GM19193 (cell line): ENCODE measurements around the gene HMX1.

Source experiments
- POLR2A ChIP-seq: IDR thresholded peaks from 4 replicates; pipeline ENCODE4 v1.6.1; 2011; ENCODE audit not compliant: insufficient read depth, insufficient read length; ENCODE audit errors: extremely low read depth

Gene HMX1

DNA sequence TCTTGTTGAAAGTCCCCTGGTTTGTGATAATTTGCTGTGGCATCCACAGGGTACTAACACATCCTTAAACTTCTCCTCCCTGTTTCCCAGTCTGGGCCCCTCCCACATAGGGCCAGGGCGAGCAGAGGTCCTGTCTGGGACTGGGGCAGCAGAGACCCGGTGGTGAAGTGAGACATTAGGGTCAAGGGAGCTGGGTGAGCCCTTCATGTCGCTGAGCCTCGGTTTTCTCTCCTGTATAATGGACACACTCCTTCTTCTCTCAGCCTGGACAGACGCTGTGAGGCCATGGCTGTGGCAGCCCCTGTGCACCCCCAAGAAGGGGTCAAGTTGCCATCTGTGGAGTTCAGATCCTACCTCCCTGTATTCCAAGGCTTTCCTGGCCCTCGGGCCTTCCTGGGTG, 33.0 kb upstream of the HMX1 start:
- TF ChIP-seq POLR2A: no peak

DNA sequence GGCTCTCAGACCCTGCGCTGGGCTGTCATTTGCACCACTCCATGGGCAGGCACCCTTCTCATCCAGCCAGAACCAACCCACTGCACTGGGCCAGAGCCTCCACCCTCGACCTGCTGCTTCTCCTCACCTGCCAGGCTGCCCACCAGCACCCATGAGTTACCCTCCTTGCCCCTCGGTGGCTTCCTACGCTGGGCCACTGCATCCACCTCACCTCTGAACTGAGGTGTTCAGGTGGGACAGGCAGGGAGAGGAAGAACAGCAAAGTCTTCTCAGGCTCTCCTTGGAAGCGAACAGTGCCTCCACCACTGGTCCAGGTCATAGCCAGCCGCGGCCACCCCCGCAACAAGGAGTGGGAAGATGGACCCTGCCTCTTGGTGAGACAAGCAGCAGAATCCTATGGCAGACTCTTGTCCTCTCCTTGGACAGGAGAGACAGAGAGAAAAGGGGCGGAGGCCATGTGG, 32.4 kb upstream of the HMX1 start:
- TF ChIP-seq POLR2A: no peak

DNA sequence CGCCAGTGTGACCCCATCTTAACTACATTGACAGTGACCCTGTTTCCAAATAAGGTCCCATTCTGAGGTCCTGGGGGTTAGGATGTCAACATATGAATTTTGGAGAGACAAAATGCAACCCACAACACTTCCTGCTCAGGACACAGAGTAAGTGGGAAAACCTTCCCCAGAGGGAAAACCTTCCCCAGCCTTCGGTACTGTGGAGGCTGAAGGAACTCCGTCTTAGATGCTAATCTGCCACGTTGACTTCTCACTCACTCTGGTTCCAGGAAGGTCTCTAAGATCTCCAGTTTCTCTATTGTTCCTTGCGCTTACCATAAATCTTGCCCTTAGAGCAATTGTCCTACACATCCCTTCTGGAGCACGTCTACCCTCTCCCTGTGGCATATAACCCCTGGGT, 29.7 kb upstream of the HMX1 start:
- no peak for TF ChIP-seq POLR2A

DNA sequence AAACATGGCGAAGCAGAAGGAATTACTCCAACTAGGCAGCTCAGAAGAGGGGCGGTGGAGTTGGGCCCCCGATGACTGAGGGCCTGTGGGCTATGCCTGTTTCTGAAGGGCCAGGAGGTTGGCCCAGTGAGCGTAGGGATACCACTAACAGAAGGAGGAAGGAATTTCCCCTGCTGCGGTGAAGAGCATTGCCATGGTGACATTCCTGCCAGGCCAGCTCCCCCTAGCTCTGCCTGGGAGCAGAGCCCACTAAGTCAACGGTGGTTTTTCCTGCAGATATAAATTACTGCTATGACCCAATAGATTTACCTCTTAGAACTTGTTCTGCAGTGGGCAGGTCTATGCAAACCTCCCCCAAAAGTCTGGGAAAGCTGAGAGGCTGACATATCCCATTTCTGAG, 28.9 kb upstream of the HMX1 start:
- TF ChIP-seq POLR2A: no peak

DNA sequence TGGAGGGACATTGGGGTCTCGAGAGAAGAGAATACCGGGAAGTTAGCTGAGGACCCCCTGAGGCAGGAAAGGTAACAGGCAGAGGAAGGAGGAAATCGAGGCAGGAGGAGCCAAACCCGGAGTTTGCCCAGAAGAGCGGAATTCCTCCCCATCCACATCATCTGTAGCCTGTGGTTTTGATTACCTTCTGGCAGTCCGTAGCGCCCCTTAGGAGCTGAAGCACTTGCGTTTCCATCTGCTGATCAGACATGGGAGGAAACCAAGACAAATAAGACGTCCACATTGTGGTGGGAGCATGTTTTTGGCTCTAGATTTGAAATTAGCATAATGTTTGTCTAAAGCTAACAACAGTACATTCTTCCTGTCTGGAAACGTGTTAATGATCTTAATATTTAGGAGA, 26.8 kb upstream of the HMX1 start:
- no peak for TF ChIP-seq POLR2A

DNA sequence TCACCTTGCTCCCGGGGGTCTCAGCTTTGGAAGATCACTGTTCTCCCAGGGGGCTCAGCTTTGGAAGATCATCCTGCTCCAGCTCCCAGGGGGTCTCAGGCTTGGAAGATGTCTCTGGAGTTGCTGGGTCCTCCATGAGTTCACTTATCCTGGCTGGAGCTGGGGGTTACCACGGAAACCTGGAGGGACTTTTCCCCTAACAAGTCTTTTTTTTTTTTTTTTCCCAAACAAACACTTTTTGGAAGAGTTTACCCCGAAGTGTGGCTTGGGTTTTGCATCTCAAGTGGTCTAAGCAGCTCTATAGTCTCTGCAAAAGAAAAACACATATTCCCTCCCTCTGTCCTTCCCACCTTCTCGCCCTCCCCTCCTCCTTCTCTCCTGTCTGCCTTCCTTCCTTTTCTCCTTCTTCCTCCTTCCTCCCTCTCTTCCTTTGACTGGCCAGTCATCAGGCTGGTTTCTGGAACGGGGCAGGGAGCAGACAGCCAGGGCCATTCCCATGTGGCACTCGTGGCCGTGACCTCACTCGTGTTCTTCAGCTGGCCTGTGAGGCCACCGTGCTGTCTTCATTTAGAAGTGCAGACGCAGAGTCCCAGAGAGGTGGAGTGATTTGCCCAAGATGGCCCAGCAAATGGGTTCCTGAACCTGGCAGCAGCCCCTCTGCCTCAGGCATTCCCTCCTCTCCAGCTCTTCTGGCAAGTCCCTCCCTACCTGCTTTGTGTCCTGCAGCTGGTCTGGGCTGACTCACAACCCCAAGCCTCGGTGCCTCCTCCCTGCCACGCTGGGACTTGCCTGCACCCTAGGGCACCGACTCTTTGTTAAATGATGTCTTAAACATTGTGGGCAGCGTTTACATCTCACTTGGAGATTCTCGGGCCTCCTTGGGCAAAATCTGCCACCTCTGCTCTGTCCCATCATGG, 25.9 kb upstream of the HMX1 start:
- TF ChIP-seq POLR2A: no peak

DNA sequence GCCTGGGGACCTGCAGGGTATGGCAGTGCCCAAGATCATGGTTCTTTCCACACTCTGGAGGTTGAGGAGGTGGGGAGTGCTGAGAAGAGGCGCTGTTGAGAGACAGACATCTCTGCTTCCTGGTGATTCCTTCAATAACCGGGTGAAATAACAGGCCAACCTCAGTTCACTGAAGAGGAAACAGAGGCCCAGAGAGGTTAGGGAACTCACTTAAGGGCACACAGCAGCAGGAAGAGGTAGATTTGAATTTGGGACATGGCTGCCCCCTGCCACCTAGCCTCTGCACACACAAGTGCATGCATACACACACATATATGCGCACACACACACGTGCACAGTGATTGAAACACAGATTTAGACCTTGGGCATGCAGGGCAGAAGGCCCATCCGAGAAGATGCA, 24.9 kb upstream of the HMX1 start:
- TF ChIP-seq POLR2A: no peak

DNA sequence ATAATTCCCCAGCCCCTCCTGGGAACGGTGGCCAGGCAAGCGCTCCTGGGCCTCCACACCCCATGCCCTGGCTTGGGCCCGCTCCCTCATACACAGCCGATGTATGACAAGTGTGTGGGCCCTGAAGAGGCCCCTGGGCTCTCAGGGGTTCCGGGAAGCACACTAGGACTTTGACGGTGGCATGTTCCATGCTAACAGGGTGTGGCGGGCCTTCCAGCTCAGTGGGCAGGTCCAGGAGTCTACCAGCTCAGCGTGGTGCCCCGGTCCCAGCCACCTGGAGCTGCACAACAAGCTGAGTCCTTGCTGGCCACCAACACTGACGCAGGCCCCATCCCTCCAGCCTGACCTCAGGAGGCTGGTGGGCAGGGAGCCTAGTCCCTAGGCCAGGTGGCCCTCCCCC, 24.4 kb upstream of the HMX1 start:
- TF ChIP-seq POLR2A: no peak

DNA sequence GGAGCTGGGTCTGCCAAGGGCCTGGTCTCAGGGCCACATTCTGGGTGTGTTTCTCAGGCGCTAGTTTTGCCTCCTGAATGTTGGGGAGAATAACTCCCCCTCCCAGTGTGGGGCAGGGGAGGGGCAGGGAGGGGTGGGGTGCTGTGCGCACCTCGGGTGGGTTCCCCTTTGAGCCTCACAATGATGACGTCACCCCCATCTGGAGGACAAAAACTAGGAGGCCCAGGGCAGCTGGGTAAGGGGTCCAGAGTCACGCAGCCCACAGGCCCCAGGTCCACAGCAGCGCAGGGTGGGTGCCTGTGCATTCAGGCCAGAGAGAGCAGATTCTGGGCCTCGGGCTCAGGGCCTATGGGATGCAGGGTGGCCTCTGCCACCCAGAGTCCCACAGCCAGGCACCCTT, 23.7 kb upstream of the HMX1 start:
- no peak for TF ChIP-seq POLR2A

DNA sequence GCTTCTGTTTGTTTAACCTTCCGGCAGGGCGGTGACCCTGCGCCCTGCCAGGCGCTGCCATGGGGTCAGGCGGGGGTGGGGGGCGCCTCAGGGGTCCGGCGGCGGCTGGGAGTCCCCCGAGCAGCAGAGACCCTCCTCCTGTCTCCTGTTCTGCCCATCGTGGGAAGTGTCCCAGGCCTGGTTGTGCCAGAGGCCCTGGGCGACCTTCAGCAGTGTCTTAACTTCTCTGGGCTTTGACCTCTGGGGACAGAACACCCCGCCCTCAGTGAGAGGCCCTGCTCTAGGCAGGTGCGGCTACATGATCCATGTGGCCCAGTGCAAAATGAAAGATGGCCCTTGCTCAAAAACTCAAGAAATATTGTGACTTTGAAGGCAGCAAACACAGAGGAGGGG, 22.8 kb upstream of the HMX1 start:
- TF ChIP-seq POLR2A: no peak

DNA sequence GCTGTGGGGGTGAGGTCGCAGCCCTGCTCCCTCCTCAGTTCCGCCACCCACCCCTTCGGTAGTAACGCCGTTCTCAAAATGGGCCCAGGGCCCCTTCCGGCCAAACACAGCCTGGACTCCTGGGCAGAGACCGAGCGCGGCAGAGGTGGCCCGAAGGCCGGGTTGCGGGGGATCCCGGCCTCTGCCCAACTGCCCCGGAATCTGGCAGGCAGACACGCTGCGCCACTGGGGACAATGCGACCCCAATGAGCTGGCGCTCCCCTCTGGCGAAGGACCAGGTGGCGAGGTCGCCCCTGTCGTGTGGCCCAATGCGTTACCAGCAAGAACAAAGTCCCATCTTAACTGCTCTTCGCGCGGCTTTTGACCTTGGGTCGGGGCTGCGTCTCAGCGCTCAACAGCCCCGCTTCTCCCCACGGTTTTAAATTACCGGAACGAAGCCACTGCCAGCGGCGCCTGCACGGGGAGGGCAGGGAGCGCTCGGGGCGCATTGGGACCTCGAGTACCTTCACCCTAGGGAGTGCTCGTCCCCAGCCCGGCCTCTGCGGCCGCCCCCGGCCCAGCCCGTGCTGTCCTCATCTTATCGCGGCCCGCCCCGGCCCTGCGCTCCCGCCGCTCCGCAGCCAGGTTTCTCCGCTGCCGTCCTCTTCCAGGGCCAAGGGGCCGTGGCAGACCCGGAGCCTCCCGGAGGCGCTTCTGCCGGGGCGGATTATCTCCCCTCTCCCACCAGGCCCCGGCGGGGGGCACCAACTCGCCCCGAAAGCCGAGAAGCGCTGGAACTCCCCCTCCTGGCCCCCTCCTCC, 22.2 kb upstream of the HMX1 start:
- no peak for TF ChIP-seq POLR2A

DNA sequence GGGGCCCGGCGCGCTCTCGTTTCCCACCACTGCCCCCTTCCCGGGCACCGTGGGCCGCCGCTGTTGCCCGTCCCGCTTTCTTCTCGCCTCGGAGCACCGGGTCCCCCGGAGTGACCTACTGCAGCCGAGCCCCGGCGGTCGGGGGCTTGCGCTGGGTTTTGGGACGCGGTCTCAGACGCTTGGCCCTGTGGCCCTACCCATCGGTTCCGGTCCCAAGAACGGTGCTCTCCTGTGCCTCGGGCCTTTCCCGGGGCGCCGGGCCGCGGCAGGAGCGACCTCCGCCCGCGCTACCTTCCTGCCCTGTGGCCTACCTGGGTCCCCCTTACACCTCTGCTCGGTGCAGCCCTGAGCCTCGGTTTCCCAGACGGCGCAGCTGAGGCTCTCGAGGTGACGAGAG, 21.6 kb upstream of the HMX1 start:
- TF ChIP-seq POLR2A: no peak

DNA sequence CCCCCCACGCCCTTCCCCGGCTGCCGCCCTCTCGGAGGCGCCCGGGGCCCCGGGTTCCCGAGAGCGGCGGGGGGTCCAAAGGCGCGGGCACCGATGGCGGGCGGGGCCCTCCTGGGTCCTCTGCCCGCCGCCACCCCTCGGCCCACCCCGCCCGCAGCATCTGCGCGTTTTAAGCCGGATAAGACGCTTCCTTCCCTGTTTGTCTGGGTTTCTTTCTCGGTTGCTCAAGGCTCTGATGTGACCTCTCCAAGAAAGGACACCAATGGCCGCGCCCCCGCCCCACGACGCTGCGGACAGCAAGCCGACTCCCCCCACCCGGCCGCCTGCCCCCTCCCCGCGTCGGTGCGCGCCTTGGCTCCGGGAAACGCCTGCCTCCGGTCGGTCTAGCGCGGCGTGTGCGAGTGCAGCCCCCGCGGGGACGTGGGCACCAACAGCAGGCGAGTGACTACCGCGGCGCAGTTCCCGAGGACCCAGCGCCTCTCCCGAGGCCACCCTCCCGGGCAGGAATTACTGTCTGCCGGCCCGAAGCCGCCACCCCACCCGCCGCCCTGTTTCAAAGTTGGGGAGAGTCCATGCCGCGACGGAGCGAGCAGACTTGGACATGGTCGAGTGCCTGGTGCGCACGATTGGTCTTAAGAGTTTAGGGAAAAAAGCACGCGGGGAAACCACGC, 21.1 kb upstream of the HMX1 start:
- no peak for TF ChIP-seq POLR2A

DNA sequence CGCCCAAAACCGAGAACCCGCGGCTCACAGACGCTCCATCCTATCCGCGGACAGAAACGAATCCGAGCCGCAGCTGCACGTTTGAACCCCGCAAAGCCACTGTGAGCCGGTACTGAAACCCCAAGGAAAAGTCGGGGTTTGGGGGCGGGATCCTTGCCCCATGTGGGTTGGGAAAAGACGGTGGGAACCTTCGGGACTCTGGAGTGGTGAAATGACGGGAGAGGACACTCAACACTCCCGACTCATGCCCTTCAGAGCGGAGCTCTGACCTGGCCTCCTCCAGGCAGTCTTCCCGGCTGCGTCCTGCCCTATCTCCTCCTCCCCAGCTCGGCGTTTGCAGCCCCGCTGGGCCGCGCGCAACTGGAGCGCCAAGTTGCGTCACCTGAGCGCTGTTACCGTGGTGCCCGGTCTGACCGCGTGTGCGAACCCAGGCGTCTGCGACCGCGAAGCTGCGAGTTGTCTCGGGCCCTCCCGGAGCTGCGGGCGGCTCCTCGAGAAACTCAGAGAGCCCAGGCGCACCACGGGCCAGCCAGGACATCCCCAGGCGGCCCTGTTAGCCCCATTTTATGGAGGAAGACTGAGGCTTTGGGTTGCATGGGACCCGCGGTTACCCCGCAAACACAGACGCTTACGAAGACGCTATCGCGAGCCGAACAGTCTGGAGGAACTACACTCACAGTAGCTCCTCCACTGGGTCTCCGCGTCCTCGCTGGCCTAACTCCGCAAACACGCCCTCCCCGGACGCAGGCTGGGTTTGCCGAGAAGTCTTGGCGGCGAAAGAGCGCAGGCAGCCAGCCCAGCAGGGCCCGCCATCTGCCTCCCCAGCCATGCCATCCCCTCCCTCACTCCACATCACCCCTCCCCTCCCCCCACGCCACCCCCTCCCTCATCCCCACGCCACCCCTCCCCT, 20.3 kb upstream of the HMX1 start:
- TF ChIP-seq POLR2A: no peak
